CD4-positive, alpha-beta T cell (primary cell): ENCODE data around the gene NUDT17. TPM values are rescaled to one million over a fixed set of nuclear protein-coding genes. Genes with fewer than 3 reads are reported as not detected.
"Not testable (repeated sequence)": the region's sequence is repeated elsewhere in the genome, so short reads cannot be mapped to it uniquely, and the experiment has no call there.

ENCODE experiments used
- ATAC-seq: fragments of 200-7000 bp; cut with Tn5 transposase; one replicate; pipeline ENCODE4 v1.10.0; 2022; ENCODE audit warnings: mild to moderate bottlenecking; ENCODE audit not compliant: poor library complexity
- CTCF ChIA-PET: fragments of 350-600 bp; sonication (Branson Sonifier 250); formaldehyde crosslinking; loops from one replicate; lab custom pipeline; 2021; ENCODE audit warnings: antibody characterized with exemption, inconsistent platforms; lab: Charles Lee
- POLR2A ChIA-PET: fragments of 350-600 bp; sonication (Branson Sonifier 250); formaldehyde crosslinking; loops from one replicate; lab custom pipeline; 2021; ENCODE audit warnings: antibody characterized with exemption, inconsistent platforms; lab: Charles Lee
- DNase-seq, 14 experiments: peaks; one replicate each; pipeline ENCODE4 v3.0.0-alpha.2; 2013 to 2020; ENCODE audit warnings: mixed read lengths in 2 of 14
- H3K27ac ChIP-seq, 2 donors: one replicate each; pipeline versions ENCODE4 v1.5.1 to v1.7.0; 2013; ENCODE audit warnings: low read length in 2 of 2, low read depth in 1 of 2, mild to moderate bottlenecking in 1 of 2
- H3K27me3 ChIP-seq, 2 experiments: 1 replicate in 1 of 2; 2 replicates in 1 of 2; pipeline versions ENCODE4 v1.6.1 to v1.7.0; 2013; ENCODE audit warnings: low read length in 2 of 2, control low read depth in 1 of 2, mild to moderate bottlenecking in 1 of 2, moderate library complexity in 1 of 2; ENCODE audit not compliant: insufficient read depth in 2 of 2, control insufficient read depth in 1 of 2
- H3K36me3 ChIP-seq: one replicate; pipeline ENCODE4 v1.6.1; 2013; ENCODE audit warnings: low read length, control low read depth; ENCODE audit not compliant: insufficient read depth
- H3K4me1 ChIP-seq: one replicate; pipeline ENCODE4 v1.6.1; 2013; ENCODE audit warnings: low read length, control low read depth; ENCODE audit not compliant: insufficient read depth
- H3K4me3 ChIP-seq: one replicate; pipeline ENCODE4 v1.5.1; 2013; ENCODE audit warnings: mild to moderate bottlenecking, low read length, moderate library complexity
- H3K9me3 ChIP-seq, 2 experiments: 1 replicate in 1 of 2; 2 replicates in 1 of 2; pipeline versions ENCODE4 v1.6.1 to v1.7.0; 2013; ENCODE audit warnings: low read length in 2 of 2, mild to moderate bottlenecking in 2 of 2, control low read depth in 1 of 2, moderate library complexity in 1 of 2; ENCODE audit not compliant: control insufficient read depth in 1 of 2, insufficient read depth in 1 of 2
- H3K27ac Mint-ChIP-seq: one replicate; pipeline ENCODE4 v1.8.0; 2020; ENCODE audit warnings: mixed read lengths
- H3K27me3 Mint-ChIP-seq: one replicate; pipeline ENCODE4 v1.8.0; 2021; ENCODE audit warnings: mixed read lengths
- H3K36me3 Mint-ChIP-seq: one replicate; pipeline ENCODE4 v1.8.0; 2021; ENCODE audit warnings: low read depth, mixed read lengths
- H3K4me1 Mint-ChIP-seq: one replicate; pipeline ENCODE4 v1.8.0; 2021; ENCODE audit warnings: low read depth, mixed read lengths
- H3K4me3 Mint-ChIP-seq: one replicate; pipeline ENCODE4 v1.8.0; 2020; ENCODE audit warnings: mild to moderate bottlenecking, mixed read lengths
- H3K9me3 Mint-ChIP-seq: one replicate; pipeline ENCODE4 v1.8.0; 2020; ENCODE audit warnings: mixed read lengths
- CTCF ChIP-seq: fragments of 200-600 bp; IDR thresholded peaks from one replicate; pipeline ENCODE4 v1.8.0; 2022; ENCODE audit warnings: antibody characterized with exemption, mild to moderate bottlenecking
- intact Hi-C, 2 experiments: fragments of 100-400 bp; cut with DNase I in 1 of 2; cut with micrococcal nuclease in 1 of 2; formaldehyde crosslinking; loops; one replicate each; pipeline versions ENCODE4 v1.15.1 to v1.9.0; 2023 to 2025; cut with DNase I, micrococcal nuclease
- total RNA-seq, 174 experiments: library from RNA in 2 of 174; stranded (reverse) in 2 of 174; gene quantifications; one replicate each; pipeline ENCODE4 v1.2.3 and lab custom pipeline; 2021 to 2026

The NUDT17 gene
- total RNA-seq, 2 experiments from 2014 or later = 1.6 to 2.8 TPM

- no peak for TF ChIP-seq CTCF
- CTCF ChIA-PET = interaction anchor here (3.3 kb wide), 1 partner anchor 19 kb away, joined by 27 read pairs; the partner anchor contains the start of gene NUDT17
- Histone ChIP-seq H3K4me3 (no peak overlapping the region), H3K27ac (no peak overlapping the region), H3K36me3 (peaks cover 51% of the 10 kb centered on the region), H3K4me1 (peaks cover 12% of the 10 kb centered on the region), H3K9me3 (no peaks in the 10 kb centered on the region), H3K27me3 (no peaks in the 10 kb centered on the region)
- peak overlapping the region; percentile 66 for H3K27ac Mint-ChIP-seq
- no peaks in the 10 kb centered on the region for H3K27me3 Mint-ChIP-seq
- intact Hi-C loops = loop anchor here in 1 of 2 experiments (5.0 kb wide), 1 partner anchor 141 kb away; no protein-coding TSS in a partner anchor
- DNase-seq (no peak), ATAC-seq (no peak)
- peaks cover 66% of the 10 kb centered on the region for H3K36me3 Mint-ChIP-seq
- peak overlapping the region; percentile 96 for H3K4me3 Mint-ChIP-seq
- no peaks in the 10 kb centered on the region for H3K9me3 Mint-ChIP-seq
- POLR2A ChIA-PET = interaction anchor here (1.6 to 4.0 kb wide), 3 partner anchors 19 to 102 kb away, joined by 8 to 37 read pairs (median 26); partner anchors contain the start of genes NUDT17, PIAS3 and RBM8A
- H3K4me1 Mint-ChIP-seq = peaks cover 29% of the 10 kb centered on the region
Observed at GRCh38 chr1:145826030-145826429, 19.4 kb upstream of the NUDT17 start.

GRCh38 chr1:145827966-145828365, 17.5 kb upstream of the NUDT17 start:
- H3K36me3 ChIP-seq = peaks cover 68% of the 10 kb centered on the region
- H3K27me3 ChIP-seq = no peaks in the 10 kb centered on the region
- ATAC-seq = no peak
- Mint-ChIP-seq H3K4me3 (no peak overlapping the region), H3K36me3 (peaks cover 82% of the 10 kb centered on the region), H3K27me3 (no peaks in the 10 kb centered on the region), H3K9me3 (no peaks in the 10 kb centered on the region), H3K27ac (peak overlapping the region; percentile 16), H3K4me1 (peaks cover 29% of the 10 kb centered on the region)
- no peaks in the 10 kb centered on the region for H3K9me3 ChIP-seq
- H3K4me1 ChIP-seq = peaks cover 12% of the 10 kb centered on the region
- TF ChIP-seq CTCF = no peak
- H3K4me3 ChIP-seq = no peak overlapping the region
- POLR2A ChIA-PET = no interaction called here
- CTCF ChIA-PET = interaction anchor here (2.5 kb wide), 1 partner anchor 17 kb away, joined by 9 read pairs; the partner anchor contains the start of gene NUDT17
- intact Hi-C loops = loop anchor here in 1 of 2 experiments (5.0 kb wide), 1 partner anchor 139 kb away; no protein-coding TSS in a partner anchor
- DNase-seq = no peak
- no peak overlapping the region for H3K27ac ChIP-seq

- no peaks in the 10 kb centered on the region for H3K9me3 ChIP-seq
- ChIA-PET POLR2A (no interaction called here), CTCF (interaction anchor here (0.5 to 2.5 kb wide), 2 partner anchors 17 to 43 kb away, joined by 4 to 9 read pairs; partner anchors contain the start of gene NUDT17)
- no peak overlapping the region for H3K27ac ChIP-seq
- H3K36me3 Mint-ChIP-seq = peaks cover 87% of the 10 kb centered on the region
- H3K4me1 ChIP-seq = peaks cover 12% of the 10 kb centered on the region
- peaks cover 29% of the 10 kb centered on the region for H3K4me1 Mint-ChIP-seq
- H3K27me3 Mint-ChIP-seq = no peaks in the 10 kb centered on the region
- no peak overlapping the region for H3K4me3 ChIP-seq
- peak overlapping the region; percentile 13 for H3K4me3 Mint-ChIP-seq
- peaks cover 73% of the 10 kb centered on the region for H3K36me3 ChIP-seq
- peak overlapping the region; percentile 16 for H3K27ac Mint-ChIP-seq
- no peaks in the 10 kb centered on the region for H3K27me3 ChIP-seq
- H3K9me3 Mint-ChIP-seq = no peaks in the 10 kb centered on the region
- no peak for TF ChIP-seq CTCF
- DNase-seq (no peak), ATAC-seq (no peak)
- intact Hi-C loops = loop anchor here in 1 of 2 experiments (5.0 kb wide), 1 partner anchor 139 kb away; no protein-coding TSS in a partner anchor
Observed at GRCh38 chr1:145828367-145829026, 16.9 kb upstream of the NUDT17 start.

GRCh38 chr1:145830810-145831209, 14.6 kb upstream of the NUDT17 start:
- DNase-seq, H3K27ac Mint-ChIP-seq, H3K27ac ChIP-seq, H3K27me3 Mint-ChIP-seq, H3K27me3 ChIP-seq, H3K4me3 Mint-ChIP-seq, ATAC-seq, H3K9me3 Mint-ChIP-seq, H3K4me1 ChIP-seq, H3K4me3 ChIP-seq, H3K9me3 ChIP-seq, intact Hi-C loops: not testable (repeated sequence)
- ChIA-PET CTCF (interaction anchor here (1.4 kb wide), 1 partner anchor 15 kb away, joined by 3 read pairs; the partner anchor contains the start of gene NUDT17), POLR2A (interaction anchor here (1.3 kb wide), 1 partner anchor 15 kb away, joined by 3 read pairs; the partner anchor contains the start of gene NUDT17)
- Mint-ChIP-seq H3K36me3 (peaks cover 89% of the 10 kb centered on the region), H3K4me1 (peaks cover 12% of the 10 kb centered on the region)
- peaks cover 92% of the 10 kb centered on the region for H3K36me3 ChIP-seq
